PC-9 (cell line): Measurements from ENCODE around the gene EDEM2.

ENCODE experiments used
- EZH2 ChIP-seq: fragments of 200-600 bp; sonication (generic); IDR thresholded peaks from 2 replicates; pipeline ENCODE4 v1.8.0; 2017; ENCODE audit warnings: antibody characterized with exemption, low read depth
- TF ChIP-seq, protein P1 (sequence below): fragments of 200-600 bp; sonication (generic); conservative IDR thresholded peaks from 2 replicates; pipeline ENCODE4 v1.6.1; 2017; ENCODE audit warnings: mixed run types, antibody characterized with exemption, mild to moderate bottlenecking, moderate library complexity

DNA sequence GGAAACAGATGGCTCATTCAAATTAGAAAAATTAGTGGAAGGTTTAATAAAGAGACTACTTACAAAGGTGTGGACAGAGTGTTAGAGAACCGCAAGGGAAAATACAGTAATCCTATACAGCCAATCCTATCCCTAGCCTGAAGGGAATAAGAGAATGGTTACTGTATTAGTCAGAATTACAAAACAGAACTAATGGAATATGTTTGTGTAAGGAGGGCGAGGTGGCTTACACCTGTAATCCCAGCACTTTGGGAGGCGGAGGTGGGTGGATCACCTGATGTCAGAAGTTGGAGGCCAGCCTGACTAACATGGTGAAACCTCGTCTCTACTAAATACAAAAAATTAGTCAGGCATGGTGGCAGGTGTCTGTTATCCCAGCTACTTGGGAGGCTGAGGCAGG lies 38.2 kb downstream of the EDEM2 start:
- TF ChIP-seq, protein P1, sequence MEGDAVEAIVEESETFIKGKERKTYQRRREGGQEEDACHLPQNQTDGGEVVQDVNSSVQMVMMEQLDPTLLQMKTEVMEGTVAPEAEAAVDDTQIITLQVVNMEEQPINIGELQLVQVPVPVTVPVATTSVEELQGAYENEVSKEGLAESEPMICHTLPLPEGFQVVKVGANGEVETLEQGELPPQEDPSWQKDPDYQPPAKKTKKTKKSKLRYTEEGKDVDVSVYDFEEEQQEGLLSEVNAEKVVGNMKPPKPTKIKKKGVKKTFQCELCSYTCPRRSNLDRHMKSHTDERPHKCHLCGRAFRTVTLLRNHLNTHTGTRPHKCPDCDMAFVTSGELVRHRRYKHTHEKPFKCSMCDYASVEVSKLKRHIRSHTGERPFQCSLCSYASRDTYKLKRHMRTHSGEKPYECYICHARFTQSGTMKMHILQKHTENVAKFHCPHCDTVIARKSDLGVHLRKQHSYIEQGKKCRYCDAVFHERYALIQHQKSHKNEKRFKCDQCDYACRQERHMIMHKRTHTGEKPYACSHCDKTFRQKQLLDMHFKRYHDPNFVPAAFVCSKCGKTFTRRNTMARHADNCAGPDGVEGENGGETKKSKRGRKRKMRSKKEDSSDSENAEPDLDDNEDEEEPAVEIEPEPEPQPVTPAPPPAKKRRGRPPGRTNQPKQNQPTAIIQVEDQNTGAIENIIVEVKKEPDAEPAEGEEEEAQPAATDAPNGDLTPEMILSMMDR, result no peak
- TF ChIP-seq EZH2, result no peak
